ENCODE measurements around the gene CRB3.

DNA sequence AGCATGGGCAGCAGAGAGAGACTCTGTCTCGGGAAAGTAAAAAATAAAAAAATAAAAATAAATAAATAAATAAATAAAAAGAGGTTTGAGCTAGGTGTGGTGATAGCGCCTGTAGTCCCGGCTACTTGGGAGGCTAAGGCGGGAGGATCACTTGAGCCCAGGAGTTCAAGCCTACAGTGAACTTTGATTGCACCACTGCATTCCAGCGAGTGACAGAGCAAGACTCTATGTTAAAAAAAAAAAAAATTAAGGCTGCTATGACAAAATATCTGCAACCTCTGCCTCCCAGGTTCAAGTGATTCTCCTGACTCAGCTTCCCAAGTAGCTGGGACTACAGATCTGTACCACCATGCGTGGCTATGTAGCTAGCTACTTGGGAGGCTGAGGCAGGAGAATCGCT is 20.8 kb downstream of the CRB3 start:
- TF ChIP-seq, protein P1, sequence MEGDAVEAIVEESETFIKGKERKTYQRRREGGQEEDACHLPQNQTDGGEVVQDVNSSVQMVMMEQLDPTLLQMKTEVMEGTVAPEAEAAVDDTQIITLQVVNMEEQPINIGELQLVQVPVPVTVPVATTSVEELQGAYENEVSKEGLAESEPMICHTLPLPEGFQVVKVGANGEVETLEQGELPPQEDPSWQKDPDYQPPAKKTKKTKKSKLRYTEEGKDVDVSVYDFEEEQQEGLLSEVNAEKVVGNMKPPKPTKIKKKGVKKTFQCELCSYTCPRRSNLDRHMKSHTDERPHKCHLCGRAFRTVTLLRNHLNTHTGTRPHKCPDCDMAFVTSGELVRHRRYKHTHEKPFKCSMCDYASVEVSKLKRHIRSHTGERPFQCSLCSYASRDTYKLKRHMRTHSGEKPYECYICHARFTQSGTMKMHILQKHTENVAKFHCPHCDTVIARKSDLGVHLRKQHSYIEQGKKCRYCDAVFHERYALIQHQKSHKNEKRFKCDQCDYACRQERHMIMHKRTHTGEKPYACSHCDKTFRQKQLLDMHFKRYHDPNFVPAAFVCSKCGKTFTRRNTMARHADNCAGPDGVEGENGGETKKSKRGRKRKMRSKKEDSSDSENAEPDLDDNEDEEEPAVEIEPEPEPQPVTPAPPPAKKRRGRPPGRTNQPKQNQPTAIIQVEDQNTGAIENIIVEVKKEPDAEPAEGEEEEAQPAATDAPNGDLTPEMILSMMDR (IDR thresholded peaks at IDR 0.05) = no peak
- TF ChIP-seq POLR2AphosphoS5 (IDR thresholded peaks at IDR 0.05) = no peak

Measured in esophagus muscularis mucosa (tissue), 3 donors.